GM10266 (cell line): ENCODE measurements around the gene DUSP16.

Source experiments
- DNase-seq: peaks from one replicate; pipeline ENCODE4 v3.0.0; 2012; ENCODE audit errors: extremely low spot score
- CTCF ChIP-seq: IDR thresholded peaks from 2 replicates; pipeline ENCODE4 v1.5.1; 2012; ENCODE audit warnings: mild to moderate bottlenecking, low read depth; ENCODE audit not compliant: control insufficient read depth, insufficient read depth; ENCODE audit errors: missing control alignments

The DUSP16 gene

GRCh38 chr12:12450043-12450471, 112.6 kb downstream of the DUSP16 start:
- TF ChIP-seq CTCF = no peak
- no peak for DNase-seq

GRCh38 chr12:12449533-12450025, 113.1 kb downstream of the DUSP16 start:
- TF ChIP-seq CTCF = no peak
- no peak for DNase-seq

- TF ChIP-seq CTCF = no peak
- no peak for DNase-seq
These were observed 114.8 kb downstream of the DUSP16 start for GRCh38 chr12:12447837-12448236.

GRCh38 chr12:12447236-12447635, 115.4 kb downstream of the DUSP16 start:
- TF ChIP-seq CTCF = no peak
- no peak for DNase-seq

- TF ChIP-seq CTCF = no peak
- DNase-seq = no peak
These were observed 115.9 kb downstream of the DUSP16 start for GRCh38 chr12:12446786-12447185.

- DNase-seq = no peak
- no peak for TF ChIP-seq CTCF
These were observed 116.8 kb downstream of the DUSP16 start for GRCh38 chr12:12445882-12446181.

- no peak for DNase-seq
- TF ChIP-seq CTCF = no peak
These were observed 117.3 kb downstream of the DUSP16 start for GRCh38 chr12:12445165-12445881.
